Hematopoietic multipotent progenitor cell treated with erythropoietin and hydrocortisone succinate and interleukin-3 and kit ligand, for 15 days (in vitro differentiated cells): Measurements from ENCODE around the gene MAFB.
"Not testable (repeated sequence)": the region's sequence is repeated elsewhere in the genome, so short reads cannot be mapped to it uniquely, and the experiment has no call there.

Source experiments
- DNase-seq: peaks from one replicate; pipeline ENCODE4 v3.0.0-alpha.2; 2015; ENCODE audit warnings: low spot score

The MAFB gene

DNA sequence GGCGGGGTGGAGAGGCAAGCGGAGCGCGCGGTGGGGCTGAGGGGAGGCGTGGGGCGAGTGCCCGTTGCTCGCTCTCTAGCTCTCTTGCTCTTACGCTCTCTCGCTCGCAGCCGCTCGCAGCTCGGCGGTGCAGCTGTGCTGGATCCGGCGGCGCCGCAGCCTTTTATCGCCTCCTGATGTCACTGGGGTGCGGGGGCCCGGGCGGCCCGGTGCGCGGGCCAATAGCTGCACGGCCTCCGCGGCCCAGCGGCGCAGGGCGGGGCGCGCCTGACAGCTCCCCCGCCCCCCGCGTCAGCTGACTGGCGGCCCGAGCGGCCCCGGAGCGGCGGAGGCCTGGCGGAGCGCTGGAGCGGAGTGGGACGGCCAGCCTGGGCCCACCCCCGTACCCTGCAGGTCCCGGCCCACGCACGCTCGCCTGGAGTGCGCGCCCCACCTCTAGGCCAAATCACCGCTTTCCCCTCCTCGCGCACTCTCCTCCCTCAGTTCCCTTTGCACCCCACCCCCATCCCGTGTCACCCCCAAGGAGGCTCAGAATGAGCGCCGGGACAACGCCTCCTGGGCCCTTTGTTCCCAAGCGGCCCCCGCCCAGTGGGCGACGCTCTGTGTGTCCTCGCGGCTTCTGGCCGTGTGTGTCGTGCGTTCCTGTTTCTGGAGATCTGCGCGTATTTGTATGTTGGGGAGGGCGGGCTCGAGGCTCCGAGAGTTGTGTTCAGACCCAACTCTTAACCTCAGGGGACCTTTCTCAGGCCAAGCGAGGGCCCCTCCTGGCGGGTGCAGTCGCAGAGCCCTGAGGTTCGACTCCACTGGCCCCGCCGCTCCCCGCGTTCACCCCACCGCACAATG, at the start of gene MAFB:
Gene MAFB (minus strand): TSS at position 137 of the 843 bp plus-strand sequence. CDS start 386 bp downstream, outside the sequence.
- DNase-seq = peak; percentile 26

DNA sequence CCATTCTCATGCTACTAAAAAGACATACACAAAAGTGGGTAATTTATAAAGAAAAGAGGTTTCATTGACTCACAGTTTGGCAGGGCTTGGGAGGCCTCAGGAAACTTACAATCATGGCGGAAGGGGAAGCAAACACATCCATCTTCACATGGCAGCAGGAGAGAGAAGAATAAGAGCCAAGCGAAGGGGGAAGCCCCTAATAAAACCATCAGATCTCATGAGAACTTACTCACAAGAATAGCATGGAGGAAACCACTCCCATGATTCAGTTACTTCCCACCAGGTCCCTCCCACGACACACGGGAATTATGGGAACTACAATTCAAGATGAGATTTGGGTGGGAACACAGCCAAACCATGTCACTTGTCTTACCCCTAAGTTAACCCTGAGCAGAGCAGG, 47.4 kb upstream of the MAFB start:
- DNase-seq = not testable (repeated sequence)

DNA sequence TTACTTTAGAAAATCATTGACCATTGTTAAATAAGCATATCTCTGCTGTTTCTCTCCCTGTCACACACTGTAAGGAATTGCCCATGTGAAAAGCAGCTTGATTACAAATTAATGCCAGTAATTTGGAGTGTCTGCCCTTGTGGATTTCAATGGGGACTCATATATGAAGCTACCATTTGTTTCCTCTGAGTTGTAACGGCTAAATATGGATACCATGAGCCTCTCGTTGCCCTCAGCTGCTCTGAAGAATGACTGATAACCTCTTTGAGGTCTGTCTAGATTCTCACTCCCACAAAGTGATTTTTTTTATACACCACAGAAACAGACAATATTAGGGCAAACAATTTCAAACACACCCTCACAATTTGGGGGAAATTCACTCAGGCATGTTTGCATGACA, 40.0 kb upstream of the MAFB start:
- DNase-seq = no peak

GRCh38 chr20:40728470-40728869, 39.4 kb upstream of the MAFB start:
- no peak for DNase-seq

GRCh38 chr20:40727960-40728359, 38.9 kb upstream of the MAFB start:
- DNase-seq = no peak

DNA sequence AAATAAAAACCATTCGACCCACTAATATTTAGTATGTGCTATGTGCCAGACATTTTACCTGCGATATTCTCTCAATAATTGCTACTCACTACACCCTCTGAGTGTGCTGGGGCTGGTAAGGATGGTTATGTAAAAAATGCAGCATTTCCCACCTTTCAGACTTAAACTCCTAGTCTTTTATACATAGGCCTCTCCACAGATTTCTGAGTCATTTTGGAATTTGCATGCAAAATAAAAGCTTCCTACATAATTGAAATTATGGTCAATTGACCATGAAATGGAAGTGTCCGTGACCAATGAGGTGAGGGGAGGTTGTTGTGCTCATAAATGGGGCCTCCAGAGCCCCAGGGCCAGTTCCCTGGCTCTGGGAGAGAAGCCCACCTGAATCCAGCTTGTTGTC, 37.7 kb upstream of the MAFB start:
- no peak for DNase-seq

- DNase-seq = no peak
Measured at GRCh38 chr20:40724566-40724965, 35.5 kb upstream of the MAFB start.

- DNase-seq = no peak
Measured at GRCh38 chr20:40720826-40721225, 31.8 kb upstream of the MAFB start.

DNA sequence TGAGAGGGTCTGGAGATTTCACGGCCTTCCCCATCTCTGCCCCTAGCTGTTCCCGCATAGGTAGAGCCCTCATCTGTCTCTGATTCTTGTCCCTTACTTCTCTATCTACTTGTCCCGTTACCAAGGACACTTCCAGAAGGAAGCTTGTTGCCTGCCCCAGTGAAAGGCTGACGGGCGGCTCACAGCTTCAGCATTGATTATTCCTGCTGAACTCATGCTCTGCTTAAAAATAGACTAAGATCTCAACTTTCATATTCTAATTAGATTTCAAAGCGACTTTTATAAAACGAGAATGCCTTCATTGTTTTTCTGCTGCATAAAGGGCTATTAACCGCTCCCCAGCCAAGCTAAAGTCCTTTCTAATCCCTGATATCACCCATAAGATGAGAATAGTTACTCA, 31.1 kb upstream of the MAFB start:
- no peak for DNase-seq

DNA sequence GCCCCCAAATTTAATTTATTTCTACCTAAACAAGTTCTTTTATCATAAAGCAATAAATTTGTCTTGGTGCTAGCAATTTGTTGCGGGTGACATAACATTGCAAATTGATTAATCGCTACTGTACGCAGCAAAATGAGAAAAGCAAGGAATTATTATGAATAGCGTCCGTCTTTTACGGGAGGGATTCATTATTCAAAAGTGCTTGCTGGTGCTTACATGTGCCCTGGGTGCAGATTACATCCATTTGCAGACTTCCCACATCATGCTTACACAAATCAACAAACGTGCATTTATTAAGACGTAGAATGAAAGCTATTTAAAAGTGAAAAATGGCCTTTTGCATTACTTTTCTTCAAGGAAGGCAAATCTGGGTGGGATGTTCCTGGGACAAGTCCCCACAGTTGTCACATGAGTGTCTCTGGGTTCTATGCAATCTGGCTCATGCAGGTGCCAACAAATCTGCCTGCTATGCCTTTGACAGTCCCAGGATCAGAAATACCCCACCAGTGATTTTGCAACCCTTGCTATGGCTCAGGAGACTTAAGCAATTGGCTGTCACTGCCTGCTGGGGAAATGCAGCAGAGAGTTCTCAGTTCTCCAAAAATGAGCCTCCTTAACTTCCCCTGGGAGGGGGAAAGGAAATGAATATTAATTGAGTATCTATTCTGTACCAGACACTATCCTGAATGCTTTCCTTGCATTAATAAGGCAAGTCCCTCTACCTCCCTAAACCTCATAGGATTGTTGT, 30.1 kb upstream of the MAFB start:
- no peak for DNase-seq

- no peak for DNase-seq
Measured at GRCh38 chr20:40718214-40718977, 29.4 kb upstream of the MAFB start.

GRCh38 chr20:40717343-40717865, 28.4 kb upstream of the MAFB start:
- no peak for DNase-seq

- no peak for DNase-seq
Measured at GRCh38 chr20:40715491-40715890, 26.5 kb upstream of the MAFB start.

DNA sequence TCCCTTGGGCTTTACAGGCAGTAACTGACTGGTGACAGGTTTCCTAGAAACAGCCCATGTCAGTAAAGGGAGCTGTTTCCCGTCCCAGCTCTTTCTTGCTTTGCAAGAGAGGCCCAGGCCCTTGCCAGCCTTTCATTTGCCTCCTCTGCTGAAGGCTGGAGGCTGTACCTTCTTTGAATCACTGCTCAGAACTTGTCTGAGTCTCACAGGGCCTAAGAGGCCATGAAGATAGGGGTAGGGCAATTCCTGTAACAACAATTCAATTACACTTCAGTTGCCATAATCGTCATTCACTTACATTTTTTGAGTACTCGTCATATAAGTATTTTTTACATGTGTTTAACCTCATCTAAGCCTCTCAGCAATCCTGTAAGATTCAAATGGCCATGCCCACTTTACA, 25.9 kb upstream of the MAFB start:
- no peak for DNase-seq

DNA sequence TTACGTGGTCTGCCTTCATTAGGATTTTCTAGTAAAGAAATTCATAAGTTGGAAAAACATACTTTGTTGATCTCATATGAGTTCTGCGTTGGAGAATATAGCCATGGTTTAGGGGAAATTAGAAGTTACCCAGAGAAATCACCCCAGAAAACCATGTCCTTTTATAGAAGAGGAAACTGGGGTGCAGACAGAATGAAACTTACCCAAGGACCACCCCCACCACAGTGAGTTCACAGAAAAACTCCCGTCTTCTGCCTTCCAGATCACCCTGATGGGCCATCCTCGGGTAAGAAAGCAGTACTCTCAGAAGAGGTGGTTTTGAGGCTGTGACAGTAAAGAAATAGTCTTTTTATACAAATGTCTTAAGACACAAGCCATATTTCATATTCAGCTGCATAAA, 25.1 kb upstream of the MAFB start:
- no peak for DNase-seq

GRCh38 chr20:40713508-40713907, 24.5 kb upstream of the MAFB start:
- DNase-seq = no peak

GRCh38 chr20:40711079-40711478, 22.0 kb upstream of the MAFB start:
- no peak for DNase-seq

- DNase-seq = no peak
Measured at GRCh38 chr20:40710603-40711002, 21.6 kb upstream of the MAFB start.

DNA sequence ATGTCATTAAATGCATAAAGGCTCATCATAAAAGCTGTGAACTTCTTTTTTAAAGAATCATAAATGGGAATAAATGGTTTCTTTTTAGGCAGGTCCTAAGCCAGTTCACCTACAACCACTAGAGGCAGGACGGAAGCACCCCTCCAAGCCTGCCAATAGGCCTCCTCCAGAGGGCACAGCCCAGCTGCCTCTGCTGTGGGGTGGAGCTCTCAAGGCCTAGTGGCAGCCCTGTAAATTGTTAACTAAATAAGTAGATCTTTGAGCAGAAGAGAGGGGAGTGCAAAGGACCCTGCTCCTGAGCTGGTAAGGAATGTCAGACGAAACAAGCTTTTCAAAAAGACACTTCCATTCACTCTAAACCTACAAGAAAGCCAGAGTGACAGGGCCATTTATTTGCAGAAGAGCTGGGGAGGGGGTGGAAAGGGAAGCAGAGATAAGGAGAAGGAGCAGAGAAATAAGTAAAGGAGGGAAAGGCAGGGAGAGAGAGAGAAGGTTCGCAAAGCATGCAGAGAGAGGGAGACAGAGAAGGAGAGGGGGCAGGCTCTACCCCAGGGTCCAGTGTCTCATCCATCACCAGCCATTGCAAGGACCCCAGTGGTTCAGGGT, 18.0 kb upstream of the MAFB start:
- no peak for DNase-seq

DNA sequence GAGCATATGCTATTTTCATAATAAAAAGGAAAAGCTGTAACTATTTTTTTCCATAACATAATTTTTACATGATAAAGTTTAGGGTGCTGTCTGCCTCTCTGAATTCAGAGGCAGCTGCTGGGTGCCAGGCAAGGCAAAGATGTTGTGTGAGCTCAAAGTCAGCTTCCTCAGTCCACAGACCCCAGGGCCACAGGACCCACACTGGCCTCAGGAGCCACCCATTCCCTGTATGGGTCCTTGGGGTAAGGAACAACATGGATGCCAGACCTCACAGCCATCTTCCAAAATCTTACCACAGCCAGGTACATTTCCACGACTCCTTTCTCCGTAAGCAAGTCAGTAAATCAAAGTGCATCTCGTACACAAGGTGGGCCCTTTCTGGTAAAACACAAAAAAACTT, 16.4 kb upstream of the MAFB start:
- no peak for DNase-seq

- no peak for DNase-seq
Measured at GRCh38 chr20:40704828-40705227, 15.8 kb upstream of the MAFB start.

GRCh38 chr20:40703975-40704530, 15.0 kb upstream of the MAFB start:
- DNase-seq = no peak
